GM12891 (cell line): ENCODE results near the gene FAM149A.
A peak's percentile ranks its signal among the peaks of the same experiment; 100 is the strongest.

Experiments used
- PAX5 ChIP-seq: IDR thresholded peaks from 2 replicates; pipeline ENCODE4 v1.6.1; 2011; ENCODE audit warnings: low read length, moderate library complexity, mild to moderate bottlenecking; ENCODE audit not compliant: insufficient read depth, severe bottlenecking
- POLR2A ChIP-seq: IDR thresholded peaks from 2 replicates; pipeline ENCODE4 v1.6.1; 2011; ENCODE audit warnings: low read depth, low read length, control low read depth
- POLR2AphosphoS5 ChIP-seq: IDR thresholded peaks from 2 replicates; pipeline ENCODE4 v1.6.1; 2011; ENCODE audit warnings: low read depth, low read length, control low read depth
- POU2F2 ChIP-seq: IDR thresholded peaks from 2 replicates; pipeline ENCODE4 v1.6.1; 2011; ENCODE audit warnings: low read depth, mild to moderate bottlenecking, control low read depth, low read length, moderate library complexity
- SPI1 ChIP-seq: IDR thresholded peaks from 2 replicates; pipeline ENCODE4 v1.6.1; 2011; ENCODE audit warnings: low read depth, low read length, control low read depth
- TAF1 ChIP-seq: IDR thresholded peaks from 2 replicates; pipeline ENCODE4 v1.6.1; 2011; ENCODE audit warnings: low read depth, low read length, control low read depth

DNA sequence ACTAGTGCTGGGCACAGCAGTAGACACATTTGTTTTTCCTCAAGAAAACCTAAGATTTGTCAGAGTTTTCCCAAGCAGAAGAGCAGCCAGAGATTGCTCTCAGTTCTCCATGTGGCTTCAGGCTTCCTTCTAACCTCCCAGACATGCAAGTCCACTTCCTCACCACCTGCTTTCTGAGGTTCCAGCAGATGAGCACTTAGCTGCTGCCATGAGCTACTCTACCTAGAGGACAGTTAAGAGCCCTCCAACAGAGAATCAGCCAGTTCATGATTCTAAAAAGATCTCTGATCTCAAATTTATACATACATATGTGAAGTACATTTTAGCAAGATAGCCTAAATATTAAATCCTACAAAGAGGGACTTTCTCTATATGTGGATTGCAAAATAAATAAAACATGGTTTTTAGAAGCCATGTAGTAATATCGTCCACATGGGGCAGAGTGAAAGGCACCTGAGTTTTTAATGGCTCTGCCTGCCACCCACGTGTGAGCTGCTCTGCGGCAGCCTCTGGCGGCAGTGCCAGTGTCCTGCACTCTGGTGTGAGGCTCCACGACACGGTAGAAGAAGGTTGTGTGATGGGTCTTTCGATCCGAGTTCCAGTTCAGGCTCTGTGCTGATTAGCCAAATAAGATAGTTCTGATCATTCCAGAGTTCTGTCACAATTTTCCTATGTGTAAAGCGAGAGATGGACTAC lies 97.2 kb downstream of the FAM149A start:
- TF ChIP-seq POLR2AphosphoS5 (no peak), TAF1 (no peak), POLR2A (no peak), SPI1 (0 out of 2 replicates have a peak, but pooled peaks have one; percentile 0), POU2F2 (no peak), PAX5 (no peak)
